H1 (cell line): ENCODE measurements around the gene HARS2. TPM values are rescaled to one million over a fixed set of nuclear protein-coding genes. Genes with fewer than 3 reads are reported as not detected.

ENCODE experiments used
- CTCF ChIA-PET: fragments of 300-600 bp; sonication (Branson Sonifier 250); formaldehyde crosslinking; loops from one replicate; lab custom pipeline; 2021; ENCODE audit not compliant: partially characterized antibody; lab: Charles Lee
- POLR2A ChIA-PET: fragments of 300-600 bp; sonication (Branson Sonifier 250); formaldehyde crosslinking; loops from one replicate; lab custom pipeline; 2021; ENCODE audit warnings: inconsistent platforms; ENCODE audit not compliant: partially characterized antibody; lab: Charles Lee
- DNase-seq, 2 experiments: peaks; one replicate each; pipeline versions ENCODE4 v3.0.0 to v3.0.0-alpha.2; 2010 to 2022; ENCODE audit warnings: low spot score in 2 of 2, low read depth in 1 of 2, mixed read lengths in 1 of 2
- FAIRE-seq: peaks from 2 replicates; lab custom pipeline; 2011; peaks lifted over from hg19 to GRCh38; lab: Jason Lieb, UNC
- H2AFZ ChIP-seq: 2 replicates; pipeline ENCODE4 v1.8.1; 2012; ENCODE audit warnings: low read length, inconsistent platforms
- H2AK5ac ChIP-seq: 2 replicates; pipeline ENCODE4 v1.6.1; 2013; ENCODE audit warnings: low read depth, low read length
- H2BK120ac ChIP-seq: replicated peaks from 2 replicates; pipeline ENCODE3; 2013; ENCODE audit warnings: low read depth, low read length, inconsistent platforms
- H2BK12ac ChIP-seq: 2 replicates; pipeline ENCODE4 v1.6.1; 2013; ENCODE audit warnings: low read depth, low read length
- H2BK15ac ChIP-seq: 2 replicates; pipeline ENCODE4 v1.6.1; 2013; ENCODE audit warnings: low read length
- H2BK20ac ChIP-seq: 2 replicates; pipeline ENCODE4 v1.6.1; 2013; ENCODE audit warnings: low read length
- H2BK5ac ChIP-seq: 2 replicates; pipeline ENCODE4 v1.6.1; 2013; ENCODE audit warnings: low read depth, low read length
- H3K14ac ChIP-seq: 2 replicates; pipeline ENCODE4 v1.6.1; 2013; ENCODE audit warnings: inconsistent platforms; ENCODE audit not compliant: insufficient read length
- H3K18ac ChIP-seq: 2 replicates; pipeline ENCODE4 v1.6.1; 2013; ENCODE audit warnings: low read length; ENCODE audit errors: extremely low read depth
- H3K23ac ChIP-seq: 2 replicates; pipeline ENCODE4 v1.6.1; 2013; ENCODE audit warnings: inconsistent platforms; ENCODE audit not compliant: insufficient read length
- H3K23me2 ChIP-seq: 2 replicates; pipeline ENCODE4 v1.6.1; 2013; ENCODE audit warnings: low read depth, low read length
- H3K27ac ChIP-seq: 2 replicates; pipeline ENCODE4 v1.6.1; 2011; ENCODE audit warnings: low read depth, low read length, inconsistent platforms
- H3K27me3 ChIP-seq, 4 experiments: replicated peaks in 1 of 4; 1 replicate in 1 of 4; 2 replicates in 3 of 4; pipeline versions ENCODE4 v1.6.1 to v1.8.1; 2011 to 2013; ENCODE audit warnings: low read length in 3 of 4, mild to moderate bottlenecking in 3 of 4, inconsistent platforms in 2 of 4, mixed read lengths in 2 of 4, moderate library complexity in 1 of 4; ENCODE audit not compliant: control insufficient read depth in 3 of 4, insufficient read depth in 3 of 4; ENCODE audit errors: extremely low read depth in 1 of 4
- H3K36me3 ChIP-seq, 4 experiments: 2 replicates each; pipeline versions ENCODE4 v1.6.1 to v1.8.1; 2011 to 2013; ENCODE audit warnings: mild to moderate bottlenecking in 4 of 4, low read length in 3 of 4, moderate library complexity in 2 of 4, control low read depth in 1 of 4, inconsistent platforms in 1 of 4; ENCODE audit not compliant: insufficient read depth in 4 of 4, control insufficient read depth in 2 of 4
- H3K4ac ChIP-seq: replicated peaks from 2 replicates; pipeline ENCODE3; 2013; ENCODE audit warnings: low read length, low read depth, mixed read lengths, inconsistent platforms; ENCODE audit not compliant: insufficient read length
- H3K4me1 ChIP-seq, 4 experiments: replicated peaks in 1 of 4; 1 replicate in 1 of 4; 2 replicates in 3 of 4; pipeline versions ENCODE4 v1.6.1 to v1.8.1; 2011 to 2013; ENCODE audit warnings: low read length in 3 of 4, inconsistent platforms in 2 of 4, mixed read lengths in 1 of 4; ENCODE audit not compliant: insufficient read depth in 4 of 4, control insufficient read depth in 3 of 4
- H3K4me2 ChIP-seq, 2 experiments: 2 replicates each; pipeline versions ENCODE4 v1.6.1 to v1.8.1; 2011 to 2013; ENCODE audit warnings: low read depth in 2 of 2, low read length in 2 of 2, control low read depth in 1 of 2, inconsistent platforms in 1 of 2, mild to moderate bottlenecking in 1 of 2; ENCODE audit not compliant: insufficient read depth in 1 of 2
- H3K4me3 ChIP-seq, 4 experiments: fragments of 200-600, 300-600 bp in 1 of 4; sonication (generic), shearing (Covaris generic), sonication (Bioruptor Twin) in 1 of 4; 2 replicates each; pipeline versions ENCODE4 v1.5.1 to v1.8.1; 2011 to 2016; ENCODE audit warnings: low read length in 4 of 4, low read depth in 3 of 4, control low read depth in 2 of 4, inconsistent platforms in 2 of 4, mild to moderate bottlenecking in 2 of 4, mixed read lengths in 1 of 4, moderate library complexity in 1 of 4; ENCODE audit not compliant: insufficient read depth in 2 of 4; ENCODE audit errors: extremely low read depth in 1 of 4
- H3K56ac ChIP-seq: replicated peaks from 2 replicates; pipeline ENCODE3; 2013; ENCODE audit warnings: low read depth, mild to moderate bottlenecking, mixed read lengths, low read length, inconsistent platforms; ENCODE audit not compliant: insufficient read length
- H3K79me1 ChIP-seq: 2 replicates; pipeline ENCODE4 v1.6.1; 2013; ENCODE audit warnings: low read depth, low read length, control low read depth
- H3K79me2 ChIP-seq, 2 experiments: 2 replicates each; pipeline versions ENCODE4 v1.6.1 to v1.8.1; 2012 to 2013; ENCODE audit warnings: low read length in 2 of 2, mild to moderate bottlenecking in 2 of 2, inconsistent platforms in 1 of 2; ENCODE audit not compliant: insufficient read depth in 2 of 2, control insufficient read depth in 1 of 2
- H3K9ac ChIP-seq, 4 experiments: replicated peaks in 1 of 4; 1 replicate in 1 of 4; 2 replicates in 3 of 4; pipeline versions ENCODE4 v1.6.1 to v1.8.1; 2011 to 2013; ENCODE audit warnings: low read depth in 3 of 4, low read length in 3 of 4, control low read depth in 2 of 4, mild to moderate bottlenecking in 2 of 4, moderate library complexity in 2 of 4, inconsistent platforms in 1 of 4; ENCODE audit errors: extremely low read depth in 1 of 4
- H3K9me3 ChIP-seq, 2 experiments: 2 replicates each; pipeline versions ENCODE4 v1.6.1 to v1.8.1; 2012 to 2013; ENCODE audit warnings: mild to moderate bottlenecking in 2 of 2, moderate library complexity in 2 of 2, control low read depth in 1 of 2, inconsistent platforms in 1 of 2, low read depth in 1 of 2, low read length in 1 of 2, mixed read lengths in 1 of 2; ENCODE audit not compliant: insufficient read depth in 2 of 2
- H4K20me1 ChIP-seq, 2 experiments: replicated peaks in 1 of 2; 2 replicates each; pipeline versions ENCODE3 to v1.8.1; 2011 to 2013; ENCODE audit warnings: inconsistent platforms in 2 of 2, low read length in 2 of 2, mild to moderate bottlenecking in 1 of 2; ENCODE audit not compliant: insufficient read depth in 2 of 2, control insufficient read depth in 1 of 2
- H4K5ac ChIP-seq: 2 replicates; pipeline ENCODE4 v1.6.1; 2013; ENCODE audit warnings: low read length, low read depth, mixed read lengths, inconsistent platforms; ENCODE audit not compliant: insufficient read length
- H4K8ac ChIP-seq: 2 replicates; pipeline ENCODE4 v1.8.0; 2013; ENCODE audit warnings: mild to moderate bottlenecking, moderate library complexity, low read length, inconsistent platforms; ENCODE audit not compliant: insufficient read depth; ENCODE audit errors: extremely low read depth
- H4K91ac ChIP-seq: replicated peaks from 2 replicates; pipeline ENCODE3; 2013; ENCODE audit warnings: low read length, mixed read lengths, inconsistent platforms; ENCODE audit not compliant: insufficient read length
- CHD1 ChIP-seq: IDR thresholded peaks from 2 replicates; pipeline ENCODE4 v1.6.1; 2012; ENCODE audit warnings: low read depth, low read length, improper control_type of control experiment
- CHD2 ChIP-seq: IDR thresholded peaks from 2 replicates; pipeline ENCODE4 v1.6.1; 2012; ENCODE audit warnings: low read length, improper control_type of control experiment
- EGR1 ChIP-seq: IDR thresholded peaks from 2 replicates; pipeline ENCODE4 v1.6.1; 2011; ENCODE audit warnings: low read depth, low read length, borderline replicate concordance
- JUN ChIP-seq: IDR thresholded peaks from 2 replicates; pipeline ENCODE4 v1.6.1; 2011; ENCODE audit warnings: low read depth, mild to moderate bottlenecking, improper control_type of control experiment, low read length
- KDM1A ChIP-seq: fragments of 200-600, 300-600 bp; sonication (generic); IDR thresholded peaks from 2 replicates; pipeline ENCODE4 v1.7.1; 2016; ENCODE audit warnings: mild to moderate bottlenecking, low read length, borderline replicate concordance
- MAX ChIP-seq: IDR thresholded peaks from 2 replicates; pipeline ENCODE4 v1.6.1; 2012; ENCODE audit warnings: inconsistent platforms
- TBP ChIP-seq: IDR thresholded peaks from 2 replicates; pipeline ENCODE4 v1.6.1; 2011; ENCODE audit warnings: low read depth, low read length, improper control_type of control experiment
- USF2 ChIP-seq: IDR thresholded peaks from 2 replicates; pipeline ENCODE4 v1.6.1; 2011; ENCODE audit warnings: low read length, improper control_type of control experiment
- WGBS, 2 experiments: shearing (Covaris generic) in 1 of 2; methylation state at CpG; one replicate each; pipeline versions ENCODE4 v1.1.6 to v1.1.7; 2013 to 2015; ENCODE audit warnings: low lambda C conversion rate in 2 of 2, mixed read lengths in 2 of 2, inconsistent platforms in 1 of 2, low coverage in 1 of 2, missing lambda C conversion rate in 1 of 2; ENCODE audit not compliant: insufficient replicate concordance in 2 of 2, insufficient coverage in 1 of 2, insufficient read length in 1 of 2; ENCODE audit errors: extremely low coverage in 1 of 2, missing lambda C conversion rate in 1 of 2; 5-methylcytosine and 5-hydroxymethylcytosine counted together
- polyA plus RNA-seq, 7 experiments: library from polyadenylated mRNA; depleted of rRNA in 3 of 7; stranded (reverse) in 5 of 7; unstranded in 2 of 7; fragments of >200 nt in 5 of 7; fragments of 200-250 nt in 2 of 7; gene quantifications; 1 replicate in 5 of 7; 2 replicates in 1 of 7; 4 replicates in 1 of 7; pipeline versions ENCODE4 v1.2.1 to v1.2.3, GENCODE V29; 2011 to 2013; ENCODE audit warnings: missing spikeins in 2 of 7, mixed read lengths in 2 of 7
- total RNA-seq: library from RNA; stranded (reverse); fragmentation: NEBNext Ultra II Directional; extraction: Animal tissue kit (Norgen Biotek cat#: 25700); gene quantifications from 2 replicates; pipeline ENCODE4 v1.2.1, GENCODE V29; 2021

The HARS2 gene
- total and polyA plus RNA-seq, 2 of the 8 experiments (the other 6 are each of a cell fraction or from before 2014, with no cell fraction given), result 16.1 to 23.1 TPM

- Histone ChIP-seq H3K27me3 (no peaks in the 10 kb centered on the region), H3K23me2 (no peaks in the 10 kb centered on the region; the same call in 1 of the 2 replicates), H3K79me2 (no peaks in the 10 kb centered on the region), H3K4me3 (no peak overlapping the region), H3K4ac (no peak overlapping the region), H3K9ac (no peak overlapping the region), H3K36me3 (no peaks in the 10 kb centered on the region), H3K79me1 (no peaks in the 10 kb centered on the region), H3K23ac (no peak overlapping the region), H3K4me2 (no peak overlapping the region), H3K56ac (no peak overlapping the region), H4K5ac (no peak overlapping the region), H4K8ac (no peak overlapping the region), H2BK12ac (no peak overlapping the region), H2BK15ac (no peak overlapping the region), H4K91ac (no peak overlapping the region), H4K20me1 (no peaks in the 10 kb centered on the region), H3K27ac (no peak overlapping the region), H3K9me3 (peaks cover 2 to 10% of the 10 kb centered on the region in 2 experiments; a peak in 2 of 4 replicates), H2BK20ac (no peak overlapping the region), H3K14ac (no peak overlapping the region), H2AFZ (no peak overlapping the region), H3K18ac (no peak overlapping the region), H3K4me1 (no peaks in the 10 kb centered on the region), H2BK5ac (no peak overlapping the region), H2AK5ac (no peak overlapping the region), H2BK120ac (no peak overlapping the region)
- POLR2A ChIA-PET, result no interaction called here
- FAIRE-seq, result no peak
- CTCF ChIA-PET, result interaction anchor here (1.8 kb wide), 1 partner anchor 11 kb away, joined by 8 read pairs; no protein-coding TSS in a partner anchor
- DNase-seq, result no peak
- WGBS, 2 experiments, result 74% methylated on average over 4 of the region's 4 CpGs; no CpG with 5 or more reads in 1 of the 2 experiments
- TF ChIP-seq TBP (no peak), CHD1 (no peak), JUN (no peak), USF2 (no peak), EGR1 (no peak), KDM1A (no peak), CHD2 (no peak), MAX (no peak)
These were observed 41.8 kb downstream of the HARS2 start for GRCh38 chr5:140733098-140733497.
